Keratinocyte (primary cell): ENCODE data around the gene SMYD3.

Experiments used
- CTCF ChIP-seq, 3 experiments: IDR thresholded peaks in 1 of 3; conservative IDR thresholded peaks in 1 of 3; optimal IDR thresholded peaks in 1 of 3; 2 replicates in 2 of 3; 3 replicates in 1 of 3; pipeline versions ENCODE3 to v1.5.1; 2011; ENCODE audit warnings: low read length in 3 of 3, mild to moderate bottlenecking in 3 of 3, moderate library complexity in 2 of 3, control low read depth in 1 of 3, inconsistent platforms in 1 of 3; ENCODE audit not compliant: insufficient read depth in 2 of 3; ENCODE audit errors: extremely low read depth in 1 of 3
- EZH2 ChIP-seq: IDR thresholded peaks from one replicate; pipeline ENCODE4 v1.6.1; 2012; ENCODE audit warnings: inconsistent platforms, mild to moderate bottlenecking, low read length, moderate library complexity

- TF ChIP-seq CTCF (optimal IDR thresholded peaks at IDR 0.05 in 1 of 3, IDR thresholded peaks at IDR 0.05 in 1 of 3, conservative IDR thresholded peaks at IDR 0.05 in 1 of 3; ENCODE audit: extremely low read depth in 1 of 3, insufficient read depth in 2 of 3, low read length in 3 of 3), result no peak
- no peak for TF ChIP-seq EZH2
These were observed 141.4 kb downstream of the SMYD3 start for GRCh38 chr1:246365708-246366107.
